AG04449 (cell line): ENCODE results near the gene LRRC30.

Experiments used
- CTCF ChIA-PET: fragments of 350-600 bp; formaldehyde crosslinking; extraction: SDS; loops from one replicate; lab custom pipeline; 2021; ENCODE audit warnings: antibody characterized with exemption; lab: Yijun Ruan, JAX
- POLR2A ChIA-PET: fragments of 400-600, 350-600 bp; formaldehyde crosslinking; extraction: SDS; loops from one replicate; lab custom pipeline; 2020; ENCODE audit warnings: antibody characterized with exemption, inconsistent platforms; lab: Yijun Ruan, JAX
- DNase-seq: peaks from one replicate; pipeline ENCODE4 v3.0.0-alpha.2; 2010; ENCODE audit warnings: low read depth, low spot score
- H3K4me3 ChIP-seq: 2 replicates; pipeline ENCODE4 v1.5.1; 2011; ENCODE audit warnings: low read depth, mild to moderate bottlenecking, control low read depth, low read length
- TF ChIP-seq, protein P1 (sequence below): IDR thresholded peaks from one replicate; pipeline ENCODE4 v1.5.1; 2011; ENCODE audit warnings: mild to moderate bottlenecking, moderate library complexity, low read length, control low read depth, inconsistent platforms; ENCODE audit not compliant: insufficient read depth; ENCODE audit errors: missing control alignments

Gene LRRC30

GRCh38 chr18:7230626-7231349 lies at the start of gene LRRC30:
TSS of gene LRRC30 (plus strand) at chr18:7231089. CDS start at chr18:7231139, 50 bp downstream.
- DNase-seq = no peak
- POLR2A ChIA-PET = no interaction called here
- TF ChIP-seq, protein P1, sequence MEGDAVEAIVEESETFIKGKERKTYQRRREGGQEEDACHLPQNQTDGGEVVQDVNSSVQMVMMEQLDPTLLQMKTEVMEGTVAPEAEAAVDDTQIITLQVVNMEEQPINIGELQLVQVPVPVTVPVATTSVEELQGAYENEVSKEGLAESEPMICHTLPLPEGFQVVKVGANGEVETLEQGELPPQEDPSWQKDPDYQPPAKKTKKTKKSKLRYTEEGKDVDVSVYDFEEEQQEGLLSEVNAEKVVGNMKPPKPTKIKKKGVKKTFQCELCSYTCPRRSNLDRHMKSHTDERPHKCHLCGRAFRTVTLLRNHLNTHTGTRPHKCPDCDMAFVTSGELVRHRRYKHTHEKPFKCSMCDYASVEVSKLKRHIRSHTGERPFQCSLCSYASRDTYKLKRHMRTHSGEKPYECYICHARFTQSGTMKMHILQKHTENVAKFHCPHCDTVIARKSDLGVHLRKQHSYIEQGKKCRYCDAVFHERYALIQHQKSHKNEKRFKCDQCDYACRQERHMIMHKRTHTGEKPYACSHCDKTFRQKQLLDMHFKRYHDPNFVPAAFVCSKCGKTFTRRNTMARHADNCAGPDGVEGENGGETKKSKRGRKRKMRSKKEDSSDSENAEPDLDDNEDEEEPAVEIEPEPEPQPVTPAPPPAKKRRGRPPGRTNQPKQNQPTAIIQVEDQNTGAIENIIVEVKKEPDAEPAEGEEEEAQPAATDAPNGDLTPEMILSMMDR = no peak
- CTCF ChIA-PET = no interaction called here
- no peak within 1 kb of the TSS for H3K4me3 ChIP-seq

- POLR2A ChIA-PET = no interaction called here
- TF ChIP-seq, protein P1 = no peak
- CTCF ChIA-PET = interaction anchor here (0.7 kb wide), 1 partner anchor 169 kb away, joined by 3 read pairs; no protein-coding TSS in a partner anchor
- no peak overlapping the region for H3K4me3 ChIP-seq
- no peak for DNase-seq
These were observed 45.2 kb upstream of the LRRC30 start for GRCh38 chr18:7185701-7186100.

DNA sequence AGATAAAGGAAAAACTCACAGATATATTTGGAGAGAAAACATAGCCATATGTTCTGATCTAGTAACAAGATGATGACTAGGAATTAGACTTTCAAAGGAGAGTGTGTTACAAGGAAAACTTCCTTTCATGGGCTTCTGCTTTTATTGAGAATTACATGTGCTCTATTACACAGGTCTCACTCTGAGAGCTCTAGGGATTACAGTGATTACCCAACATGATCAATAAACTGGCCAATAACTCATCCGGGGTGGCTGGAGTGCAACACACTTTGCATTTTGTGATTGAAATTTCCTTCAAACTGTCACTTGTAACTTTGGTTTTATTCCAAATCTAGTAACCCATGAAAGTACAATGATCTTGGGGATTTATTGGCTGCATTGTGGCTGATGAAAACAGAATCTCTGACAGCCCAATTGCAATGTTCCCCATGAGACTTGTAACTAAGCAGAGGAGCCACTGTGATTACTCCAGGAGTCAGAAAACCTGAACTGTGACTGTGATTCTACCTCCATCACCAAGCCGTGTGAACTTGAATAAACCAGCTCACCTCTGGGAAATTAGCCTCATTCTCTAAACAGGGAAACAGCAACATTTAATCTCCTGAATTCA lies 40.2 kb upstream of the LRRC30 start:
- ChIA-PET CTCF (interaction anchor here (1.1 kb wide), 1 partner anchor 13 kb away, joined by 4 read pairs; no protein-coding TSS in a partner anchor), POLR2A (no interaction called here)
- DNase-seq = no peak
- no peak overlapping the region for H3K4me3 ChIP-seq
- TF ChIP-seq, protein P1 = no peak

DNA sequence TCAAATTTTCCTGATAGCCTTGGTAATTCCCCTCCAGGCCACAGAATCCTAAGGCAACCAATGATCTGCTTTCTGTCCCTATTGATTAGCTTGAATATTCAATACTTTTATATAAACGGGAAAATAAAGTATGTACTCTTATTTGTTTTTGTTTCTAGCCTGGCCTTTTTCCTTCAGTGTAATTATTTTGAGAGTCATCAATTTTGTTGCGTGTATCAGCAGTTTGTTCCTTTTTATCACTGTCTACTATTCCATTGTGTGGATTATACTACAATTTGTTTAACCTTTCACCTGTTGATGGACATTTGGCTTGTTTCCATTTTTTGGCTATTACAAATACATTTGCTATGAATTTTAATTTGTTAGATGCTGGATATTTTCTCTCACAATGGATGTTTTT lies 39.2 kb upstream of the LRRC30 start:
- no peak for DNase-seq
- TF ChIP-seq, protein P1 = no peak
- ChIA-PET CTCF (no interaction called here), POLR2A (no interaction called here)
- H3K4me3 ChIP-seq = no peak overlapping the region

- ChIA-PET CTCF (no interaction called here), POLR2A (no interaction called here)
- no peak overlapping the region for H3K4me3 ChIP-seq
- TF ChIP-seq, protein P1 = no peak
- DNase-seq = no peak
These were observed 35.6 kb upstream of the LRRC30 start for GRCh38 chr18:7195266-7195665.

DNA sequence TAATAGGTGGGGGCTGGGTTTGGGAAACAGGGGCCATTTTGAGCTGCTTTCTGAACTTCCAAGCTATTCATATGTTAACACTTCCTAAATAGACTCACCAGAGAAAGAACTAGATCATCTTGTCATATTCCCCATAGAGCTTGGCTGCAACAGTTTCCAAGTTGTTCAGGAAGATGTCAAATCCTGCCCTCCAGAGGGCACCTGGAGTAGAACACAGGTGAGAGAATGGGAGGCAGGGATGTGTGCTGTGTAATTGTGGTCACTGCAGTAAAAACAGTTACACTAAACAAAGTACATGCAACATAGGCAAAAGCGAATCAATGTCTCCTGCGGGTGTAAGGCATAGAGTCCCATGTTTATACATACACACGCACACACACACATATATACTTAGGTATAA lies 34.5 kb upstream of the LRRC30 start:
- no peak overlapping the region for H3K4me3 ChIP-seq
- ChIA-PET CTCF (no interaction called here), POLR2A (no interaction called here)
- no peak for DNase-seq
- TF ChIP-seq, protein P1 = no peak
